ENCODE results near the gene ZNF19.

DNA sequence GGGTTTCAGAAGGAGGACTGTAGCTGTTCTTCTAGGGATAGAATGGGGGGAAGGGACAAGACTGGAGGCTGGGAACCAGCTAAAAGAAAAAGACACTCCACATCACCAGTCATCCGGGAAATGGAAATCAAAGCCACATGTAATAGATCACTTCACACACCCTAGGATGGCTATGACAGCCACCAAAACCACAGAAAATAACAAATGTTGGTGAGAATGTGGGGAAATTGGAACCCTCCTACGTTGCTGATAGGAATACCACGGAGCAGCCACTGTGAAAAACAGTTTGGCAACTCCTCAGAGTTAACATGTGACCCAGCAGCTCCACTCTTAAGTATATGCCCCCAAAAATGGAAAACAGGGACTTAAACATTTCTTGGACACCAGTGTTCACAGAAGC is 49.6 kb downstream of the ZNF19 start:
- TF ChIP-seq, protein P1, sequence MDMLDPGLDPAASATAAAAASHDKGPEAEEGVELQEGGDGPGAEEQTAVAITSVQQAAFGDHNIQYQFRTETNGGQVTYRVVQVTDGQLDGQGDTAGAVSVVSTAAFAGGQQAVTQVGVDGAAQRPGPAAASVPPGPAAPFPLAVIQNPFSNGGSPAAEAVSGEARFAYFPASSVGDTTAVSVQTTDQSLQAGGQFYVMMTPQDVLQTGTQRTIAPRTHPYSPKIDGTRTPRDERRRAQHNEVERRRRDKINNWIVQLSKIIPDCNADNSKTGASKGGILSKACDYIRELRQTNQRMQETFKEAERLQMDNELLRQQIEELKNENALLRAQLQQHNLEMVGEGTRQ (IDR thresholded peaks at IDR 0.05), result no peak
- TF ChIP-seq ZC3H11A (IDR thresholded peaks at IDR 0.05), result no peak
- TF ChIP-seq HDAC2 (IDR thresholded peaks at IDR 0.05), result no peak
- TF ChIP-seq, protein P2, sequence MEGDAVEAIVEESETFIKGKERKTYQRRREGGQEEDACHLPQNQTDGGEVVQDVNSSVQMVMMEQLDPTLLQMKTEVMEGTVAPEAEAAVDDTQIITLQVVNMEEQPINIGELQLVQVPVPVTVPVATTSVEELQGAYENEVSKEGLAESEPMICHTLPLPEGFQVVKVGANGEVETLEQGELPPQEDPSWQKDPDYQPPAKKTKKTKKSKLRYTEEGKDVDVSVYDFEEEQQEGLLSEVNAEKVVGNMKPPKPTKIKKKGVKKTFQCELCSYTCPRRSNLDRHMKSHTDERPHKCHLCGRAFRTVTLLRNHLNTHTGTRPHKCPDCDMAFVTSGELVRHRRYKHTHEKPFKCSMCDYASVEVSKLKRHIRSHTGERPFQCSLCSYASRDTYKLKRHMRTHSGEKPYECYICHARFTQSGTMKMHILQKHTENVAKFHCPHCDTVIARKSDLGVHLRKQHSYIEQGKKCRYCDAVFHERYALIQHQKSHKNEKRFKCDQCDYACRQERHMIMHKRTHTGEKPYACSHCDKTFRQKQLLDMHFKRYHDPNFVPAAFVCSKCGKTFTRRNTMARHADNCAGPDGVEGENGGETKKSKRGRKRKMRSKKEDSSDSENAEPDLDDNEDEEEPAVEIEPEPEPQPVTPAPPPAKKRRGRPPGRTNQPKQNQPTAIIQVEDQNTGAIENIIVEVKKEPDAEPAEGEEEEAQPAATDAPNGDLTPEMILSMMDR (IDR thresholded peaks at IDR 0.05), result no peak
- no peak for TF ChIP-seq HOXA7 (CRISPR knock-in tag; IDR thresholded peaks at IDR 0.05)
- no peak for TF ChIP-seq ZFP36 (IDR thresholded peaks at IDR 0.05; ENCODE audit: borderline replicate concordance, partially characterized antibody)
- TF ChIP-seq JUNB (IDR thresholded peaks at IDR 0.05), result no peak
- TF ChIP-seq CEBPB (IDR thresholded peaks at IDR 0.05), result no peak
- TF ChIP-seq BHLHE40 (IDR thresholded peaks at IDR 0.05; ENCODE audit: low read depth, low read length), result no peak
- no peak for TF ChIP-seq EHMT2 (IDR thresholded peaks at IDR 0.05; ENCODE audit: low read depth)
- TF ChIP-seq RARB (CRISPR knock-in tag; IDR thresholded peaks at IDR 0.05), result no peak
- TF ChIP-seq CBX8 (IDR thresholded peaks at IDR 0.05), result no peak
- TF ChIP-seq JUN (IDR thresholded peaks at IDR 0.05), result no peak
- TF ChIP-seq, protein P3, sequence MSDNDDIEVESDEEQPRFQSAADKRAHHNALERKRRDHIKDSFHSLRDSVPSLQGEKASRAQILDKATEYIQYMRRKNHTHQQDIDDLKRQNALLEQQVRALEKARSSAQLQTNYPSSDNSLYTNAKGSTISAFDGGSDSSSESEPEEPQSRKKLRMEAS (IDR thresholded peaks at IDR 0.05), result no peak
